ENCODE results near the gene SHCBP1L.

The SHCBP1L gene

DNA sequence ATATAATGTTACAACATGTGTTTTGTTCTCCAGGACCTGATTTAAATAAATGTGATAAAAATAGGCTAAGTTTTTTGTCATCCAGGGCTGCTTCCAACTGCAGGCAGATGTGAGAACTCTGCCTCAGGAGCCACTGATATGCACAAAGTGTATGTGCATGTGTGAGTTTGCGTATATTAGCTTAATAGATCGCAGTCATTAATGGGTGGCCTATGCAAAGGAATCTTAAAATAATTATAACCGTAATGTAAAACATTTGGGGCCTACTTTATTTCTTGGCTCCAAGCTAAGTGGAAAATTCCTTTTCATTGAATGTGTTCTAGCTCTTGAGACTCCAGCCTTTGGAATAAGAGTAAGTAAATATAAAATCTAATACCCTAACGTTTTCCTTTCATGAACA, 97.1 kb downstream of the SHCBP1L start:
- H3K4me3 ChIP-seq (ENCODE audit: low read depth, low read length): no peak overlapping the region
- no peak overlapping the region for H3K9ac ChIP-seq (ENCODE audit: low read depth, low read length)
- no peaks in the 10 kb centered on the region for H3K4me1 ChIP-seq (ENCODE audit: control insufficient read depth, insufficient read depth, low read length)
- H3K27me3 ChIP-seq (ENCODE audit: control insufficient read depth, insufficient read depth, low read length): no peaks in the 10 kb centered on the region
- no peaks in the 10 kb centered on the region for H3K9me3 ChIP-seq (ENCODE audit: control insufficient read depth, insufficient read depth, low read length)
- H3K36me3 ChIP-seq (ENCODE audit: control insufficient read depth, insufficient read depth, low read length): peaks cover 70% of the 10 kb centered on the region

GRCh38 chr1:182851825-182852224, 101.1 kb downstream of the SHCBP1L start:
- Histone ChIP-seq H3K27me3 (ENCODE audit: control insufficient read depth, insufficient read depth, low read length) (no peaks in the 10 kb centered on the region), H3K9ac (ENCODE audit: low read depth, low read length) (no peak overlapping the region), H3K36me3 (ENCODE audit: control insufficient read depth, insufficient read depth, low read length) (peaks cover 57% of the 10 kb centered on the region), H3K4me3 (ENCODE audit: low read depth, low read length) (no peak overlapping the region), H3K4me1 (ENCODE audit: control insufficient read depth, insufficient read depth, low read length) (no peaks in the 10 kb centered on the region), H3K9me3 (ENCODE audit: control insufficient read depth, insufficient read depth, low read length) (no peaks in the 10 kb centered on the region)

DNA sequence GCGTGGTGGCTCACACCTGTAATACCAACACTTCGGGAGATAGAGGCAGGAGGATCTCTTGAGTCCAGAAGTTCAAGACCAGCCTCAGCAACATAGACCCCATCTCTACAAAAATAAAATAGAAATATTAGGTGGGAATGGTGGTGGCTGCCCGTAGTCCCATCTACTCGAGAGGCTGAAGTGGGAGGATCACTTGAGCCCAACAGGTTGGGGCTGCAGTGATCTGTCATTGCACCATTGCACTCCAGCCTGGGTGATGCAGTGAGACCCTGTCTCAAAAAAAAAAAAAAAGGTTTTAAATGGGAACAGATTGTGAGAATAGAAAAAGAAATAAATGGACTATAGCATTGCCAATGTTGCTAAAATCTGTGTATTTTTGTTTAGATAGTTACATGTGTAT, 102.6 kb downstream of the SHCBP1L start:
- Histone ChIP-seq H3K9ac (ENCODE audit: low read depth, low read length) (no peak overlapping the region), H3K9me3 (ENCODE audit: control insufficient read depth, insufficient read depth, low read length) (no peaks in the 10 kb centered on the region), H3K4me3 (ENCODE audit: low read depth, low read length) (no peak overlapping the region), H3K27me3 (ENCODE audit: control insufficient read depth, insufficient read depth, low read length) (no peaks in the 10 kb centered on the region), H3K36me3 (ENCODE audit: control insufficient read depth, insufficient read depth, low read length) (peaks cover 49% of the 10 kb centered on the region), H3K4me1 (ENCODE audit: control insufficient read depth, insufficient read depth, low read length) (peaks cover 5% of the 10 kb centered on the region)
